WTC11 (cell line): ENCODE measurements around the gene FNIP2.

ENCODE experiments used
- CREB1 ChIP-seq: sonication (generic); formaldehyde crosslinking; IDR thresholded peaks from 2 replicates; pipeline ENCODE4 v1.8.0; 2023; ENCODE audit warnings: mild to moderate bottlenecking, missing genetic modification reagents
- CTCF ChIP-seq: fragments of 200-600 bp; IDR thresholded peaks from 2 replicates; pipeline ENCODE4 v1.8.0; 2022; ENCODE audit warnings: antibody characterized with exemption
- ELF4 ChIP-seq: sonication (generic); formaldehyde crosslinking; IDR thresholded peaks from 2 replicates; pipeline ENCODE4 v1.8.1; 2022; ENCODE audit warnings: low read depth, mild to moderate bottlenecking, moderate library complexity, missing genetic modification reagents
- NFE2L1 ChIP-seq: sonication (generic); formaldehyde crosslinking; IDR thresholded peaks from 2 replicates; pipeline ENCODE4 v1.8.1; 2023; ENCODE audit warnings: missing genetic modification reagents
- SMAD3 ChIP-seq: sonication (generic); formaldehyde crosslinking; IDR thresholded peaks from 2 replicates; pipeline ENCODE4 v1.8.0; 2022; ENCODE audit warnings: missing genetic modification reagents, mild to moderate bottlenecking, borderline replicate concordance

GRCh38 chr4:158824425-158825274, 55.8 kb downstream of the FNIP2 start:
- no peak for TF ChIP-seq NFE2L1 (CRISPR knock-in tag)
- TF ChIP-seq CTCF = no peak
- TF ChIP-seq ELF4 = no peak
- TF ChIP-seq CREB1 (CRISPR knock-in tag) = no peak
- TF ChIP-seq SMAD3 = no peak
